HepG2 (cell line): Measurements from ENCODE around the gene CCDC170. TPM values are rescaled to one million over a fixed set of nuclear protein-coding genes. Genes with fewer than 3 reads are reported as not detected.
A peak's percentile ranks its signal among the peaks of the same experiment; 100 is the strongest.

Source experiments
- ADNP ChIP-seq: sonication (generic); formaldehyde crosslinking; IDR thresholded peaks from 2 replicates; pipeline ENCODE4 v1.4.0; 2020; ENCODE audit warnings: missing genetic modification reagents
- CREB1 ChIP-seq, 2 experiments: fragments of 450-650 bp in 1 of 2; IDR thresholded peaks; 2 replicates each; pipeline ENCODE4 v1.6.1; 2016 to 2017; ENCODE audit warnings: control low read depth in 1 of 2, mild to moderate bottlenecking in 1 of 2, missing compliant biosample characterization in 1 of 2, missing genetic modification characterization in 1 of 2
- CSRNP2 ChIP-seq: sonication (generic); formaldehyde crosslinking; conservative IDR thresholded peaks from 2 replicates; pipeline ENCODE4 v1.8.0; 2022; ENCODE audit warnings: low read depth, missing genetic modification reagents
- MIER3 ChIP-seq: IDR thresholded peaks from 2 replicates; pipeline ENCODE4 v1.6.1; 2016; ENCODE audit warnings: missing compliant biosample characterization, borderline replicate concordance
- NFAT5 ChIP-seq: sonication (generic); formaldehyde crosslinking; IDR thresholded peaks from 2 replicates; pipeline ENCODE4 v1.4.0; 2020; ENCODE audit warnings: missing genetic modification reagents
- POLR2G ChIP-seq: fragments of 200-400 bp; formaldehyde crosslinking; IDR thresholded peaks from 2 replicates; pipeline ENCODE4 v1.6.1; 2018; ENCODE audit warnings: mild to moderate bottlenecking, low read depth, low read length, moderate library complexity
- RAD51 ChIP-seq: fragments of 450-650 bp; IDR thresholded peaks from 2 replicates; pipeline ENCODE4 v1.6.1; 2016; ENCODE audit warnings: borderline replicate concordance
- RBFOX2 ChIP-seq: fragments of 200-400 bp; formaldehyde crosslinking; IDR thresholded peaks from 2 replicates; pipeline ENCODE4 v1.6.1; 2017; ENCODE audit warnings: low read depth, mild to moderate bottlenecking, low read length
- ZNF251 ChIP-seq: sonication (generic); formaldehyde crosslinking; IDR thresholded peaks from 2 replicates; pipeline ENCODE4 v1.9.0; 2021; ENCODE audit warnings: mild to moderate bottlenecking, missing genetic modification reagents
- ZNF484 ChIP-seq: sonication (generic); formaldehyde crosslinking; IDR thresholded peaks from 2 replicates; pipeline ENCODE4 v1.5.1; 2020; ENCODE audit warnings: mild to moderate bottlenecking, low read depth, missing genetic modification reagents, borderline replicate concordance
- ZNF496 ChIP-seq: sonication (generic); formaldehyde crosslinking; IDR thresholded peaks from 2 replicates; pipeline ENCODE4 v1.8.1; 2023; ENCODE audit warnings: mild to moderate bottlenecking, moderate library complexity, missing genetic modification reagents; ENCODE audit not compliant: insufficient replicate concordance
- ZNF609 ChIP-seq: sonication (generic); formaldehyde crosslinking; IDR thresholded peaks from 2 replicates; pipeline ENCODE4 v1.4.0; 2020; ENCODE audit warnings: mild to moderate bottlenecking, missing genetic modification reagents, borderline replicate concordance
- ZUFSP ChIP-seq: sonication (generic); formaldehyde crosslinking; IDR thresholded peaks from 2 replicates; pipeline ENCODE4 v1.9.0; 2021; ENCODE audit warnings: missing genetic modification reagents, mild to moderate bottlenecking, borderline replicate concordance
- polyA plus RNA-seq, 8 experiments: library from polyadenylated mRNA; depleted of rRNA in 3 of 8; stranded (reverse) in 7 of 8; unstranded in 1 of 8; fragments of >200 nt; fragmentation: Illumina TruSeq in 4 of 8; extraction: Trizol in 4 of 8; gene quantifications; 2 replicates each; pipeline versions ENCODE4 v1.2.1 to v1.2.3, GENCODE V29; 2011 to 2016; ENCODE audit warnings: low read depth in 4 of 8, missing spikeins in 1 of 8, mixed read lengths in 1 of 8; ENCODE audit not compliant: insufficient read depth in 1 of 8
- total RNA-seq, 5 experiments: library from RNA; depleted of rRNA; stranded (reverse); fragments of >200 nt; fragmentation: Illumina TruSeq; extraction: Trizol; gene quantifications; 2 replicates each; pipeline ENCODE4 v1.2.3, GENCODE V29; 2016; ENCODE audit warnings: low read depth in 1 of 5

Gene CCDC170
- total and polyA plus RNA-seq, 2 of the 13 experiments (the other 11 are each of a cell fraction or from before 2014, with no cell fraction given): 0.90 to 5.1 TPM

GRCh38 chr6:151494235-151494935 is 568 bp downstream of the CCDC170 start (continued):
- TF ChIP-seq ZNF609 (CRISPR knock-in tag) (no peak), MIER3 (CRISPR knock-in tag) (no peak), ZNF484 (CRISPR knock-in tag) (no peak), ADNP (CRISPR knock-in tag) (no peak), RBFOX2 (0 out of 2 replicates have a peak, but pooled peaks have one; percentile 37), ZNF251 (no peak), ZUFSP (CRISPR knock-in tag) (no peak), CREB1 (IDR thresholded peaks at IDR 0.05) (no peak), CREB1 (CRISPR knock-in tag; IDR thresholded peaks at IDR 0.05) (no peak), RAD51 (no peak), CSRNP2 (CRISPR knock-in tag) (no peak), NFAT5 (CRISPR knock-in tag) (no peak; the same call in 1 of the 2 replicates), POLR2G (peak; percentile 24), ZNF496 (CRISPR knock-in tag) (no peak)
